Stimulated activated CD8-positive, alpha-beta memory T cell treated with anti-CD3 and anti-CD28 coated beads, Interleukin-15, amount 100 ng/mL, for 1 hour (primary cell): ENCODE measurements around the gene FAU.
"Not testable (repeated sequence)": the region's sequence is repeated elsewhere in the genome, so short reads cannot be mapped to it uniquely, and the experiment has no call there.

ENCODE experiments used
- DNase-seq: peaks from one replicate; pipeline ENCODE4 v3.0.0-alpha.2; 2020; ENCODE audit warnings: low read depth

FAU gene

DNA sequence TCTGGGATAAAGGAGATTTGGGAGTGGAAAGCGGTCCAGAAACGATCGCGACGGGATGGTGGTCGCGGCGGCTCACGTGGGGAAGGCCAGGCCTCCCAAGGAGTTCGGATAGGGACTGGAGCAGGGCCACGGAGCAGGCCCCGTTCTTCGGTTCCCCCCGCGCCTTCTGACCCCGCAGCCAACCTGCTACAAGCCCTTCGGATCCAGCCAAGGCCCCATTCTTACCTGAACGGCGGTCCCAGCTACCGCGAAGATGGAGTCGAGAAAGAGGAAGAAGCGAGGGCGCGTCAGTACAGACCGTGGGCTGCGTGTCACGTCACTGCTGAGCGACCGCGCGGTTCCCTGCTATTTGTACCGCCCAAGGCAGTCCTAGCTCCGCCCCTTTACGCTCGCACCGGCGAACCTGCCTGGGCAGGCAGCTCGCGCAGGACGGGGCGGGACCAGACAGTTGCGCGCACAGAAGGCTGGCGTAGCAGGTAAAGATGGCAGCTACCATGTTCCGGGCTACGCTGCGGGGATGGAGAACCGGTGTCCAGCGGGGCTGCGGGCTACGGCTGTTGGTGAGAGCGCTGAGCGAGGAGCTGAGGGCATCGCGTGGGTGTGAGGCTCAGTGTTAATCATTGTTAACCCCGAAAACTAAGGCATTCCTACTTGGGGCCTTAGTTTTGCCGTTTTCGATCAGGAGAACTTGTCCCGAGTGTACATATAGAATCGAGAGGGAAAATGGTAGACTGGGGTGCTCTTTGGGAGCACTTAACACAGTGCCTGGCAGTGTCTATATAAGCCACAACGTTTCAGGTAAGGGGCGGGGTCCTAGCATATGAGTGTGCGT lies at the start of gene FAU, which contains the start of gene MRPL49:
Gene FAU (minus strand): TSS at position 270 of the 832 bp plus-strand sequence. CDS start 321 bp downstream, outside the sequence.
Gene MRPL49 (plus strand): TSS at position 457 of the 832 bp plus-strand sequence. CDS start 26 bp downstream, at position 483.
- peak; percentile 98 for DNase-seq

- DNase-seq = no peak
Measured at GRCh38 chr11:65170058-65170534, 48.2 kb upstream of the FAU start, which contains the start of gene SPDYC. TSS of gene SPDYC (plus strand) at chr11:65170233. CDS start at chr11:65171358, 1,125 bp downstream.

- no peak for DNase-seq
Measured at GRCh38 chr11:65169164-65169641, 47.3 kb upstream of the FAU start.

GRCh38 chr11:65167656-65168055 lies 45.7 kb upstream of the FAU start:
- DNase-seq = no peak

- DNase-seq = no peak
Measured at GRCh38 chr11:65166893-65167292, 45.0 kb upstream of the FAU start.

DNA sequence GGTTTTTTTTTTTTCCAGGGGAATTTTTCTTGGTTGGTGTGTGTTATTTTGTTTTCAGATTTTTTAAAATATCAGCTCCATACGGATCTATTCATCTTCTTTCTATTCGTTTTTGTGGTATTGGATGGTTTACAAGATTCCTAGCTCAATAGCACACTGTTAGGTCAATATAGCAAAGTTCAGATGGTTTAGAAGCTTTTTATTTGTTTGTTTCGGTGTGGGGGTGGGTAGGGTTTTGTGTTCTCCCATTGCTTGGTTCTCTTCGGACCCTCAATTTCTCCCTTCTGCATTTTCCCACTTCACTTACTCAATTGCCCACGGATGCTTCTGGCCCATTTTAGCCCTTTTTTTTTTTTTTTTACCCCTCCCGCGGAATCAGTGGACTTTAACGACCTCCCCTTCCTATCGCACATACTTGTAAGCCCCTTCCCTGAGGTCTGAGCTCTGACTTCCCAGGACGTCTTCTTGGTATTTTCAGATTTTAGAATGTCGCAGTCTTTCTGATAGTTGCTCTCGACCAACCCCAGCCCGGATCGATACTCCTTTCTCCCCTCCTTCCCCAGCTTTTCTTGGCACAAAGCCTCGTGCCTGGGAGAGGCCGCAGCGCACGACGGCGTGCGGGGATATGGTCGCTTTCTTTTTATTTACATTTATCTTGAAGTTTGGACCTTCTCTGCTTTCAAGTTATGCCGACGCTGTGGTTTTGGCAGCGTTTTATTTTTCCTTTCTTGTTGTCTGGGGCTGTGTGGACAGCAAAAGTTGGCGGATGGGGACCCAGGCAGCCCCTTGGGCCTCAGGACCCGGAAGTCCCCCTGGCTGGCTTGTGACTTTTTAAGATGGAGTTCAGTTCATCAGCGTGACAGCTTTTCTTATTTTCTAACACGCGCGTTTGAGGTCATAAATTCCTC lies 43.7 kb upstream of the FAU start:
- no peak for DNase-seq

- no peak for DNase-seq
Measured at GRCh38 chr11:65163684-65164083, 41.8 kb upstream of the FAU start.

GRCh38 chr11:65160643-65161042 lies 38.7 kb upstream of the FAU start:
- DNase-seq = no peak

DNA sequence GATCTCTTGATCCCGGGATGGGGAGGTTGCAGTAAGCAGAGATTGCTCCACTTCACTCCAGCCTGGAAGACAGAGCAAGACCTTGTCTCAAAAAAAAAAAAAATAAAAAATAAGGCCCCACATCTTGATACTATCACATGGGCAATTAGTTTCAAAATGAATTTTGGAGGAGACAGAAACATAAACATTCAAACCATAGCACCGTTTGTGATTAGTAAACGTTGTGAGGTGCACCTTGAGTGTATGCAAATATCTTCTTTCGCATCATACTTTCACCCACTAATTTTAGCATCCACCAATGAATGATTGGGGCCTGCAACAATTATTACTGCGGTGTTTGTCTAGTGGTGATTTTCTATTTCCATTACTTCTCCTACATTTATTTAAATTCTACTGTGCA lies 37.1 kb upstream of the FAU start:
- DNase-seq = no peak

DNA sequence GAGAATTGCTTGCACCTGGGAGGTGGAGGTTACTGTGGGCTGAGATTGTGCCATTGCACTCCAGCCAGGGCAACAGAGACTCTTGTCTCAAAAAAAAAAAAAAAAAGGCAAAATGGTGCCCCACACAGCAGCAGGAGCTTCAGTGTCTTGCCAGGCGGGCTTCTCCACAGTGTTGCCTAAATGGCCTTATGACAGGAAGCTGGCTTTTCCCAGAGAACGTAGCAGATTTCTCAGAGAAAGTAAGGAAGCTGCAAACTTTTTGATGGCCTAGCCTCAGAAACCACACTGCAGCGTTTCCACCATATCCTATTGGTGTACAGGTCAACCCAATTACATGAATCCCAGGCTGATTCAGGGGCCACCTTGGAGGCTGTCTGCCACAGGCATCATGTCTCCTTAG lies 35.4 kb upstream of the FAU start:
- no peak for DNase-seq

DNA sequence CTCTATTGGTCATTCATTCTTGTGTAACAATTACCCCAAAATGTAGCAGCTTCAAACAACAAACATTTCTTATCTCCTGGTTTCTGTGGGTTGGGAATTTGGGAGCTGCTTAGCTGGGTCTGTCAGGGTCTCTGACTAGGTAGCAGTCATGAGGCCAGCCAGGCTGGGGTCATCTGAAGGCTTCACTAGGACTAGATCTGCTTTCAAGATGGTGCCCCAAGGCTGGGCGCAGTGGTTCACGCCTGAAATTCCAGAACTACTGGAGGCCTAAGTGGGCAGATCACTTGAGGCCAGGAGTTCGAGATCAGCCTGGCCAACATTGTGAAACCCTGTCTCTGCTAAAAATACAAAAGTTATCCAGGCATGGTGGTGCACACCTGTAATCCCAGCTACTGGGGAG lies 35.0 kb upstream of the FAU start:
- DNase-seq = no peak

DNA sequence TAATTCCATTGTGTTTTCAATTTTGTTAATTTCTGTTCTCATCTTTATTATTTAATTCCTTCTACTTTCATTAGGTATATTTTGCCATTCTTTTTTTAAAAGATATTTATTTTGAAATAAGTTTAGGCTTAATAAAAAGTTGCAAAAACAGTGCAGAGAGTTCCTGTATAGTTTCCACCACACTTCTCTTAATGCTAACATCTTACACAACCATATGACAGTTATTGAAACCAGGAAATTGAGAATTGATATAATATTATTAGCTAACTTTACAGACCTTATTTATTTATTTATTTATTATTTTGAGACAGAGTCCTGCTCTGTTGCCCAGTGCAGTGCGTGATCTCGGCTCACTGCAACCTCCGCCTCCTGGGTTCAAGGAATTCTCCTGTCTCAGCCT lies 34.3 kb upstream of the FAU start:
- no peak for DNase-seq

- no peak for DNase-seq
Measured at GRCh38 chr11:65152122-65152521, 30.2 kb upstream of the FAU start.

- no peak for DNase-seq
Measured at GRCh38 chr11:65151331-65151899, 29.5 kb upstream of the FAU start.

DNA sequence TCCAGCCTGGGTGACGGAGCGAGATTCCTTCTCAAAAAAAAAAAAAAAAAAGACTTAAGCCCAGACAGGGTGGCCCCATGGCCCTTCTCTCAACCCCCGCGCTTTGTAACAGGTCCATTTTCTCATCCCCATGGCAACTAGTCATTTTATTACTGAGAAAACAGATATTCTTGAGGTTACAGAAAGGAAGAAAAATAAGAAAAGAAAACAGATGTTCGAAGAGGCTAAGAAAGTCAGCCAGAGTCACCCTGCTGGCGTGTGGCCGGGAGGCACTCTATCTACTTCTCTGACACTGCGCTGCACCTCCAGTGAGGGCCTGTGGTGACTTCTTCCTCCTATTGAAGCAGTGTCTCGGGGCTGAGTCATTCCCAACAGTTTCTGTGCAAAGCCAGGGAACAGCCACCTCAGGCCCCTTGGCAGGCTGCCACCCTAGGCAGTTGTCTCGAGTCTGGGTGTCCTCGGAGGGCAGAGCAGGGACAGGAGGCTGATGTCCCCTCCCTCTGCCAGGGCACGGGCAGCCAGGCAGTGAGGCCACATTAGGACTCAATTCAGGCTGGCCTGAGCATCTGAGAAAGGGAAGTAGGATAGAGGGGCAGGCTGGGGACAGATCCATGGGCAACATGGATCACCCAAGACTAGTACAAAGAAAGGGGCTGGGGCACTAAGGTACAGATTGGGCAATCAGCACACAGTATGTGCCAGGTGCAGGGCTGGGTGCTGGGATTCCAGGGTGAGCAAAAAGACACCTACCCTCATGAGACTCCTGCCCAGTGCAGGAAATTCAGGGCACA lies 28.8 kb upstream of the FAU start:
- DNase-seq = no peak

- not testable (repeated sequence) for DNase-seq
Measured at GRCh38 chr11:65150131-65150508, 28.2 kb upstream of the FAU start.

DNA sequence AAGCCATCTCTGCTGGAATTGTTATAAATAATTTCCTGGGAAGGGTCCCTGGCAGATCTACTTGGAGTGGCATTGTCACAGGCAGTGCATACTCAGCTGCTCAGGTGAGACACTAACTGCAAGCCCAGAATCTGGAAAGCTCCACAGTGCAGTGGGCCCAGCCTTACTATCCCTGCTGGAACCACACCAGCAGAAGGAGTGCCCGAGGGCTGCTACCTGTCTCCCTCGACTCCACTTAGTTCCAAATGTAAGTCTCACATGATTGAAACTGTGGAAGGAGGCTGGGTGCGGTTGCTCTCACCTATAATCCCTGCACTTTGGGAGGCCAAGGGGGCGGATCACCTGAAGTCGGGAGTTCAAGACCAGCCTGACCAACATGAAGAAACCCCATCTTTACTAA lies 26.7 kb upstream of the FAU start:
- DNase-seq = no peak

DNA sequence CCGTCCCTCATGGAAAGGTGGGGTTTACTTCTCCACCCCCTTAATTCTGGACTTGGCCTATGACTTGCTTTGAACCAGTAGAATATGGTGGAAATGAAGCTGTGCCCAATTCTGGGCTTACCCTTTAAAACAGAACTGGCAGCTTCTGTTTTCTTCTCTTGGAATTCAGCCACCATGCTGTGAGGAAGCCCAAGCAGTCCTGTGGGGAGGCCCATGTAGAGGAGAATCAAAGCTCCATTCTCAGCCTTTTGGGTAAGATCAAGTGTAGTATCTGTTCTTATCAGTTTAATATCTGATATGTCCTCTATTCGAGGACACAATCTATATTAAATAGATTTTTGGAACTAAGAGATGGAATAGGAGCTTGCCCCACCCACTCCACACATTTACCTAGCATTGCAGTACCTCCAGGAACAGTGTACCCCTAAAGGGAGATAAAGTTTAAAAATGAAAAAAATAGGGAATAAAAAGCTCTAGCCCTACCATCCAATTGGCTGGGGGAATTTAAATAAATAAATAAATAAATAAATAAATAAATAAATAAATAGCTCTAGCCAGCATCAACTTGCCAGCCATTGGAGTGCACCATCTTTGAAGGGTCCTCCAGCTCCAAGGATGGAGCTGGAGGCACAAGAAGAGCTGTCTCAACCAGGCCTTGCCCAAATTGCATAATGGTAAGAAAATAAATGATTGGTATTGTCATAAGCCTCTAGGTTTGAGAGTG lies 25.6 kb upstream of the FAU start:
- no peak for DNase-seq

DNA sequence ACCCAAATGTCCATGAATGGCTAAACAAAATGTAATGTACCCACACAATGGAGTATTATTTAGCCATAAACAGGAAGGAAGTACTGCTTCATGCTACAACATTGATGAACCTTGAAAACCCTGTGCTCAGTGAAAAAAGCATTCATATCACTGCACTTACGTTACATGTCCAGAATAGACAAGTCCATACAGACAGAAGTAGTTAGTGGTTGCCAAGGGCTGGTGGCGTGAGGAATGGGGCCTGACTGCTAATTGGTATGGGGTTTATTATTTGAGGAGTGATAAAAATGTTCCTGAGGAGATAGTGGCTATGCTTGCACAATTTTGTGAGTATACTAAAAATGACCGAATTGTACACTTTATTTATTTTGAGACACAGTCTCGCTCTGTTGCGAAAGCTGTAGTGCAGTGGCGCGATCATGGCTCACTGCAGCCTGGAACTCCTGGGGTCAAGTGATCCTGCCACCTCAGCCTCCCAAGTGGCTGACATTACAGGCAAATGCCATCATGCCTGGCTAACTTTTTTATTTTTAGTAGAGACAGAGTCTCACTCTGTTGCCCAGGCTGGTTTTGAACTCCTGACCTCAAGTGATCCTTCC lies 20.1 kb upstream of the FAU start:
- DNase-seq = no peak

- no peak for DNase-seq
Measured at GRCh38 chr11:65136515-65137096, 14.7 kb upstream of the FAU start.
